GM21576 (cell line): ENCODE data around the gene ZBED3.
"Not testable (repeated sequence)": the region's sequence is repeated elsewhere in the genome, so short reads cannot be mapped to it uniquely, and the experiment has no call there.

ENCODE experiments used
- ATAC-seq: cut with Tn5 transposase; IDR thresholded peaks from one replicate; pipeline ENCODE4 v1.9.1; 2021; ENCODE audit warnings: mild to moderate bottlenecking, moderate library complexity; ENCODE audit not compliant: unreplicated experiment

Gene ZBED3

GRCh38 chr5:77086689-77087483 lies at the start of gene ZBED3:
Gene ZBED3 (minus strand): TSS chr5:77087285. CDS start chr5:77077878, 9,407 bp downstream.
- peak; percentile 61 for ATAC-seq

GRCh38 chr5:77133061-77133758 lies 46.1 kb upstream of the ZBED3 start:
- ATAC-seq, result no peak

- ATAC-seq, result no peak
Observed at GRCh38 chr5:77131361-77131760, 44.3 kb upstream of the ZBED3 start.

- ATAC-seq, result no peak
Observed at GRCh38 chr5:77129391-77129990, 42.4 kb upstream of the ZBED3 start.

- ATAC-seq, result no peak
Observed at GRCh38 chr5:77128411-77129061, 41.5 kb upstream of the ZBED3 start.

- no peak for ATAC-seq
Observed at GRCh38 chr5:77123057-77123456, 36.0 kb upstream of the ZBED3 start.

- no peak for ATAC-seq
Observed at GRCh38 chr5:77120706-77121105, 33.6 kb upstream of the ZBED3 start.

GRCh38 chr5:77120086-77120485 lies 33.0 kb upstream of the ZBED3 start:
- ATAC-seq, result no peak

- no peak for ATAC-seq
Observed at GRCh38 chr5:77117161-77117560, 30.1 kb upstream of the ZBED3 start.

- not testable (repeated sequence) for ATAC-seq
Observed at GRCh38 chr5:77107035-77107434, 19.9 kb upstream of the ZBED3 start.

GRCh38 chr5:77104813-77105212 lies 17.7 kb upstream of the ZBED3 start:
- no peak for ATAC-seq

- ATAC-seq, result no peak
Observed at GRCh38 chr5:77103457-77103856, 16.4 kb upstream of the ZBED3 start.

GRCh38 chr5:77102549-77102948 lies 15.5 kb upstream of the ZBED3 start:
- ATAC-seq, result no peak

- ATAC-seq, result no peak
Observed at GRCh38 chr5:77101298-77101697, 14.2 kb upstream of the ZBED3 start.

- ATAC-seq, result no peak
Observed at GRCh38 chr5:77095189-77095588, 8.1 kb upstream of the ZBED3 start.

- peak; percentile 4 for ATAC-seq
Observed at GRCh38 chr5:77087484-77088261, 588 bp upstream of the ZBED3 start.

- ATAC-seq, result no peak
Observed at GRCh38 chr5:77086368-77086688, 757 bp downstream of the ZBED3 start.

GRCh38 chr5:77083088-77083487 lies 4.0 kb downstream of the ZBED3 start:
- ATAC-seq, result no peak

- no peak for ATAC-seq
Observed at GRCh38 chr5:77082280-77082679, 4.8 kb downstream of the ZBED3 start.

- no peak for ATAC-seq
Observed at GRCh38 chr5:77080905-77081304, 6.2 kb downstream of the ZBED3 start.

- not testable (repeated sequence) for ATAC-seq
Observed at GRCh38 chr5:77080479-77080878, 6.6 kb downstream of the ZBED3 start.
